GM21367 (cell line): ENCODE data around the gene RASGRP3.

Experiments
- ATAC-seq: cut with Tn5 transposase; IDR thresholded peaks from one replicate; pipeline ENCODE4 v1.9.1; 2021; ENCODE audit not compliant: unreplicated experiment

Gene RASGRP3

DNA sequence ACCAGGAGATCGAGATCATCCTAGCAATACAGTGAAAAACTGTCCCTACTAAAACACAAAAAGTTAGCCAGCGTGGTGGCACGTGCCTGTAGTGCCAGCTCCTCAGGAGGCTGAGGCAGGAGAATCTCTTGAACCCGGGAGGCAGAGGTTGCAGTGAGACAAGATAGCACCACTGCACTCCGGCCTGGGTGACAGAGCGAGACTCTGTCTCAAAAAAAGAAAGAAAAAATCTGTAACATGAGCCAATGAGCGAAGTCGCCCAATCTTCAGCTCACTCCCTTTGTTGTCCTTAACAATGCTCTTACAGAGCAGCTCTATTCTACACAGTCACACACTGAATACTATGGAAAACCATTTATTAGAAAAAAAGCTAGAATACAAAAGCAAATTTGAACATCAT, 100.6 kb downstream of the RASGRP3 start:
- ATAC-seq, result no peak

DNA sequence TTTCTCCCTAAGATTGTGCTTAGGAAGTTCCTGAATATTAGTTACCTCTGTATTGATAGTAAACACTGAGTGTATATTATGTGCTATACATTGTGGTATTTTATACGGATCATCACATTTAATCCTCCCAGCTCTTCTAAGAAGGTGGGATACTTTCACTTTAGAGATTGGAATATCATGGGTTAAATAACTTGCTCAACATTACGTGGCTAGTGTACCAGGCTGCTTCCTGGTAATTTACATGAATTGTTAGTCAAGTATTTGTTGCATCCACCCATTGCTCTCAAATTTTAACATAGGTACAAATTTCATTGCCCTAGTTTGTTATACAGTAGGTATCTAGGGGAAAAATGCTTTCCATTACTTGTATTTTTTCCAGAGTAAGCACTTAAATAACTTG, 101.2 kb downstream of the RASGRP3 start:
- no peak for ATAC-seq

DNA sequence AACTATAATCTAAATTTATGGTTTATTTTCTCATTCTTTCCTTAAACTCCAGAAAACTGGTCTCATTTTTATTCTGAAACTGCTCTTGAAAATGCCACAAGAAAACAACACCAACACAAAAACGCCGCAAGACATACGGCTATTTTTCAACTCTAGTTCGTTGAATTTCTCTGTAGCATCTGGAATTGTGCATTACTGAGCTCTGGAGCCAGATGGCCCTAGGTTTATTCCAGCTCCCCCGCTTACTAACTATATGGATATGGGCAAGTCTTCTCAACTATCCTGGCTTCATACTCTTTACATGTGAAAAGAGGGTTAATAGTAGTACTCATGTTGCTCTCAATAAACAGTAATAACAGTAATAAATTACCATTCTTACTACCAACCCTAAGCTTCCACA, 102.8 kb downstream of the RASGRP3 start:
- no peak for ATAC-seq

DNA sequence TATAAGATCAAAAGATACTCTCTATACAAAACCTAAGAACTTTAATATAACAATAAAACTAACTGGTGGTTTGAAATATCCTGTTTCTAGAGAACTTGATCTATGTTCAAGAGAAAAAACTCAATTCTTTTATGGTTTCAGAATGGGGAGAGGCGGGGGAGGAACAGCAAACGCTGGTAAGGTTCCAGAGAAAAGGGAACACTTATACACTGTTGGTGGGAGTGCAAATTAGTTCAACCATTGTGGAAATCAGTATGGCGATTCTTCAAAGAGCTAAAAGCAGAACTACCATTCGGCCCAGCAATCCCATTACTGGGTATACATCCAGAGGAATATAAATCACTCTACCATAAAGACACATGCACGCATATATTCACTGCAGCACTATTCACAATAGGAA, 105.4 kb downstream of the RASGRP3 start:
- no peak for ATAC-seq

DNA sequence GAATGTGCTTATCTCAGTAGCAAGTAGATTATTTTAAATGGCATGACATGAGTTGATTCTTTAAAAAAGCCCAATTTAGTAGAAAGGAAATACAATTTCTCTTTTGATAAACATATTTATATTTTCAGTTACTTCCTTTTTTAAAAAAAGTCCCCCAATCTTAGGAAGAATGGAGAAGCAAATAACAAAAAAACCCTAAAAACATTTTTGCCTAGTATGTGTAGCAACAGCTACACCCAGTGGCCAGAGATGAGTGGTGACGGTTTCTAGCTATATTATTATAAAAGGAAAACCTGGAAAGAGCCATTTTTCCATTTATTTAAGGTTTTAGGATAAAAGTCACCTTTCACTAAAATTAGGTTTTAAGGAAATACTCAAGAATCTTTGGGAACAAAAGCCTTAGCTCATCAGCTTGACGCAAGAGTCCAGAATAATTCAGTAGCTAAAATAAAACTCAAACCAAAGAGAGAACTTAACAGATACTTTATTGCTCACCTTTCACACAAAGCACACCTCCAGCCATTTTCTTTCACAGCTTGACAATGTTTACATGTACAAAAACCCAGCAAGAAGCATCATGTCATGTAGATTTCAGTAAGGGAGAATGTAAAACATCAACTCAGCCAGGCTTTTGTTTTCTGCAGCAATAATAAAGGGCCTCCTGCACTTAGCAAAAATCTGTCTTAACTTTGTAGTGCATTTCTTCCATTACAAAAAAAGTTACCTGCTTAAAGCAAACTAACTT, 106.9 kb downstream of the RASGRP3 start:
- ATAC-seq, result no peak

DNA sequence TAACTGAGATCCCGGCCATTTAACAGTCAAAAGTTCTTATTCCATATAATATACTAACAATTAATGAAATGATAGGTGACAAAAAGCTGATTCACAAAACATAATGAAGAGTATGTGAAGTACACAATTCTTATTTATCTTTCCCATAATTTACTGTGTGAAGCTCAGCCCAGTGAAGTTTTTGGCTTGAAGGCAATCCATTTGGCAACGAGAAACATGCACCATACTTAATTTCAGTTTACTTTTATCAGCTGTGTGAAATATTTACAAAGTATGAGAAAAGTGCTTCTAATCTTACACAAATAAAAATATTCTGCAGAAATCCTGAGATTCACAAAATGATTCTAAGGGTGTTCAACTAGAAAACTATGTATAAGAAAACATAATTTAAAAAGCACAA, 110.3 kb downstream of the RASGRP3 start:
- no peak for ATAC-seq

DNA sequence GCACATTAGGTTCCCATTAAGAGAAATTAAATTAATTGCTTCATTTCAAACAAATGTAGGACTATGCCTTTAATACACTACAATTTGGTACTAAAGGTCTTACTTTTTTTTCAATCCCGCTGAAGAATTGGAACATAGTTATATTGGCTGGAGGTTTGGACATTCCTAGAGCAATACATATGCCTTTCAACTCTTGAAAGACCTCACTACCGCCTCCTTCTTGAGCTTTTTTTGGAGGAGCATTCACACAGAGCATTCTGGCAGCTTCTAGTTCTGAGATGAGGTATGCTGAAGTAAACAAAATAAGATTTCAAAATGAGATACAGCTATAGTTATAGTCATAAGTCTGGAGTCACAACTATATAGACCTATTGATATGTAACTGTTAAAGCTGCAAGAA, 111.8 kb downstream of the RASGRP3 start:
- no peak for ATAC-seq

DNA sequence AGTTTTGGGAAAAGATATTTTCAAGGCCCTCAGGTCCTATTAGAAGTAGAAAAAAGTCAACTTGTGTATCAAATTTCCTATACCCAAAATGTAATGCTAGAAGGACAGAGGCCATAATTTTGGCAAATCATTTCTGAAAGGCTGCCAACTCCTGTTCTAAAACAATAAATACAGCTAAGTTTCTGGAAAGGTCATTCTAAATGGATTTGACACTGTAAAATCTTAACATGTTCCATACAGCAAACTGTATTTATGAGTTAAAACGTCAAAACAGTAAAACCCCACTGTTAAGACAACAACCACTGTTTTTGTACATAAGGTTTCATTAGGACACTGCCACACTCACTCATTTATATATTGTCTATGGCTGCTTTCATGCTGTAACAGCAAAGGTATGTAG, 113.0 kb downstream of the RASGRP3 start:
- ATAC-seq, result no peak

DNA sequence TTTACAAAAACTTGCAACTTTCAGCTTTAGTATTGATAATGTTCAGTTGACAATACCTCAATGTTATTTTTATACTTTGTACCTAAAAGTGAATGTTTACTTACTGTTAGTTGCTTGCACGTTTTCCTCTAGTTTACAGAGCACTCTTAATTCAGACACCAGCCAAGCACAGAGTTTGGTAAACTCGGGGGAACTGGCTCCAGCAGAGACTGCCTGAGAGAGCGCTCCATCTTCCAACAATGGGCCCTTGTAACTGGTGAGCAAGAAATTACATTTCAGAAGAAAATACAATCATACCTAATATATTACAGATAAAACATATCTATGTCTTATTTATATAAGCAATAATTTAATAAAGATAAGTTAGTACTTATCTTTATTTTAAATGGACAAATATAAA, 118.9 kb downstream of the RASGRP3 start:
- no peak for ATAC-seq

DNA sequence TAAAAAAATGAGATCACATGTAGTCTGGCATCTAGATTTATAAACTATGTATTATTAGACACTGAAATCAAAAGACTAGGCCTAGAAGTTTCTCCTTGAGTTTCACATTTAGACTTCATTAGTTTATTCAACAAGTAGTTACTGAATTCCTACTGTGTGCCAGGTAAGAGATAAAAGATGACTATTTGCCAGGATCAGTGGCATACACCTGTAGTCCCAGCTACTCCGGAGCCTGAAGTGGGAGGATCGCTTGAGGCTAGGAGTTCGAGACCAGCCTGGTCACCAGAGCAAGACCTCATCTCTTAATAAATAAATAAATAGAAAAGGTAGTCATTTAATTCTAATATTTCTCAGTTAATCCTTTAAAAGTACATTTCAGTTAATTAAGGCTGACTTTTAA, 120.6 kb downstream of the RASGRP3 start:
- no peak for ATAC-seq

DNA sequence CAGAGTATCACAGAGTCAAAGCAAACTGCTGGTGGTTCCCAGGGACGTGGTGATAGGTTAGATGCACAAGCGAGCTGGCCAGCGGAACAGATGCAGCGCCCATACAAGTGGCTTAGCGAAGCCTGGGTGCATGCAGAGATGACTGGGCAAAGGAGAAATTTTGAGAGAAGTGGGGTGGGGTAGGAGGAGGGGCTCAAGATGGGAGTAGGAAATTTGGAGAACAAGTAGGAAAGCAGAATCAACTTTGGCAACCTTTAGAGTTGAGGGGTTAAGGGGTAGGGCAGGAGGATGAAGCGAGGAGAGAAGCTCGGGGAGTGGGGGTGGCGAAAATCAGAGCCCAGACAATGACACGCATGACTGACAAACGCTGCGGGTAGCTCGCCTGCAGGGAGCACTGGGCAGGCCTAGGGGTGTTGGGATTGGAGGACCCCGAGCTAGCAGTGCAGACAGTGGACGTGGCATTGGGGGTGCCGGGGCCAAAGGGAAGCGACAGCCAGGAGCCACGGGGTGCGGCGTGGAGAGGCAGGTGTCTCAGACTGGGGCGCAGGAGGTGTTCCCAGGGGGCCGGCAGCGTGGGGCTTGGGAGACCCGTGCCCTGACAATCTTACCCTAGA, 122.2 kb downstream of the RASGRP3 start:
- ATAC-seq, result peak; percentile 59

DNA sequence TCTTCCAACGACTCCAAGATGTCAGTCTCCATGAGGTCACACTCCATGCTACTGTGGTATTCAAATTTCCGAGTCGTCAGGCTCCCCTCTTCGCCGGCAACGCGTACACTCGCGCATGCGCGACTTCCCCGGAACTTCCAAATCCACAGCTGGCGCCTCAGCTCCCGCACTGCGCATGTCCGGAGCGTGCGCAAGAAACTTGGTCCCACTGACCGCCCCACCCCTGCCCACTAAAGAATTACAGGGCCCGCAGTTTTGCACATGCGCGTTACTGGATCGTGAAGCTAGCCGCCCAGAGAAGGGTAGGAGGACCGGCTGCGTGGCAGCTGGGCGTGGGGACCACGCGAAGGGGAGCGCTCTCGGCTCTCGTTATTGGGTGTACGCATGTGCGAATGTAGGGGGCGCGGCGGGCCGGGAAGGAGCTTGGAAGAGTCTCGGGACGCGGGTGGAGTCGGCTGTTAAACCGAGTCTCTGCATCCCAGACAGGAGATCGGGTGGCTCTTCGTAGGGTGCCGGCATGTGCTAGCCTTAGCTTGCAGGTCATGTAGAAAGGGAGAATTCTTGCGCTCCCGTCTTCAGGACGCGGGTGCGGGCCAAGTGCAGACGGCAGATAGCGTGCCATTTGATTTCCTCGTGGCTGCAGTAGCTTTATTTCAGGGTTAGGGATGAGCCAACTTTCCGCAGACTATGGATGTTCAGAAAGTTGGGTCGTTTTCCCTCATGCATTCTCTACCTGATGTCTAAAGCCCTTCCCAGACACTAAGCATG, 122.9 kb downstream of the RASGRP3 start, which contains the start of gene FAM98A:
FAM98A (minus strand) TSS at position 125 of the 768 bp plus-strand sequence; CDS start at position 47, 78 bp downstream.
- peak; percentile 90 for ATAC-seq

DNA sequence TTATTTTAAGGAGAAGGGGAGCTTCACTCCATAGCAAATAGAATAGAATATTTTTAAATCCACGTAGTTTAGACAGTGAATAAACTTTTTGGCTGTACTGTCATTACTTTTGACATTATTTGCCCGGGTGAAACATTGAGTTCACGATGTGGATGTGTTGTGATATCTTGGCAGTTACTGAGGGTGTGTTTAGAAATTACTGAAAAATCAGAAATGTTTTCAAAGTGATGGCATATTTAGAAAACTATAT, 123.4 kb downstream of the RASGRP3 start:
- ATAC-seq, result no peak

DNA sequence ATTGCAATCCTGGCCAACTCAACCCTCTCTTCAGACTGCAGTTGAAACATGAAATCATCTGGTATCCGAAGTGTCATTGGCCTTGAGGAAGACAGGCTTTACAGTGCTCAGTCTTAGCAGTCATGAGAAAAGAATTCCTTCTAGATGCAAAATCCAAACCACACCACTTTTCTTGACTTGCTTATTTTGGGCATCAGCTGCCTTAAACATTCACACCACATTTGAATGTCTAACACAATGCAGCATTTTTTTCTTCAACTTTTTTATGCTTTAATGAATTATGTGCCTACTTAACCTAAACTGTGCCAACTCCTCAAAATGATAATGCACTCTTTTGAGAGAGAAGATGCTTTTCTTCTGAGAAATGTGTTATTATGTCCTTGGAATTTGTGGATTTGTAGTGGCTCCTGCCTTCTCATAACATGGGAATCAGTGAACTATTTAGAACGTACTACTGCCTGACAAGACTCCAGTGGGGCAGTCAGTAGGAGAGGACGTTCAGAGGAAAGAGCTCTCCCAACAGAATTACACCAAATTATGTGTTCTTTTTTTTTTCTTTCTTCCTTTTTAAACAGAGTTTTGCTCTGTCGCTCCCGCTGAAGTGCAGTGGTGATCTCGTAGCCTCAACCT, 125.9 kb downstream of the RASGRP3 start:
- ATAC-seq, result no peak

DNA sequence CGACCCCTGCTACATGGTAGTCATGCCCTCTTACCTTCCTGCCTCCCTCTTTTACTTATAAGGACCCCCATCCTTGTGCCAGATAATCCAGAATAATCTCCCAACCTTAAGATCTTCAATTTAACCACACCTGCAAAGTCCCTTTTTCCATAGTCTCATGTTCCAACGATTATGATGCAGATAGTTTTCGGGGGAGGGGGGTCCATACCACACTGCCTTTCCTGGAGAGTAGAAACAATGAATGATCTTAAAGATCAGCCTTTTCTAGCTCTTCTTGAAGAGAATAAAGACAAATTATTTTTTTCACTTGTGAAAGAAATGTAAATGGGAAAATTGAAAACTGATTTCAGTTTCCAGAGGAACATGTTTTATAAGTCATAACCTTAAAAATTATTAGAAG, 127.0 kb downstream of the RASGRP3 start:
- ATAC-seq, result no peak

DNA sequence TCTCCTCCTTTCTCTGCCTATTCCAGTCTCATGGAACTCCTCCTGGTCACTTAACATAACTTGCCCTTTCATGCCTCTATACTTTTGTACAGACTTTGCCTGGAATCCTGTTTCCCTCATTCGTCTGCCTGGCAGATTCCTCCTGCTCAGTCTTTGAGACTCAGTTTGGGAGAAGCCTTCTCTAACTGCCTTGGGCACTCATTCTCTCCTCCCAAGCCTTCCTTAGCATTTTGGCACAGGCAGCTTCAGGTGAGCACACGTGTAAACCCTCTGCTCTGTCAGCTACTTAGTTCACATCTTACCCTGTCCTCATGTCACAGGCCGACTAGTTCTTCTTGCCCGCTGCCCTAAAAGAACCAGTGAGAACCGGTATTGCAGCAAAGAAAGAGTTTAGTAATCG, 128.6 kb downstream of the RASGRP3 start:
- ATAC-seq, result no peak

DNA sequence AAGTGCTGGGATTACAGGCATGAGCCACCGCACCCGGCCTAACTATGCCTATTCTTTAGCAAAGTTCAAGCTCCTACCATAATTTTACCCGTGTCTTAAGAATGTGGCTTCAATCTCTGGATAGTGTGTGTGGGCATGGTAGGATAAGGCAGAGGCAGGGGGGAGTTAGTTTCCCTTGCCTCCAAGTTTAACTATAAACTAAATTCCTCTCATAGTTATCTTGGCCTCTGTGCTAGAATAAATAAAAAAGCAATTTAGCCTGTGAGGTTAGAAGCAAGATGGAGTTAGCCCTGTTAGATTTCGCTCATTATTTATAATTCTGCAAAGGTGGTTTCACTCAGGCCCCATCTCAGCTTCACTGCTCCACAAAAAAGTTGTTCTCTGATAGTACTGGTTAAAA, 129.7 kb downstream of the RASGRP3 start:
- ATAC-seq, result no peak

DNA sequence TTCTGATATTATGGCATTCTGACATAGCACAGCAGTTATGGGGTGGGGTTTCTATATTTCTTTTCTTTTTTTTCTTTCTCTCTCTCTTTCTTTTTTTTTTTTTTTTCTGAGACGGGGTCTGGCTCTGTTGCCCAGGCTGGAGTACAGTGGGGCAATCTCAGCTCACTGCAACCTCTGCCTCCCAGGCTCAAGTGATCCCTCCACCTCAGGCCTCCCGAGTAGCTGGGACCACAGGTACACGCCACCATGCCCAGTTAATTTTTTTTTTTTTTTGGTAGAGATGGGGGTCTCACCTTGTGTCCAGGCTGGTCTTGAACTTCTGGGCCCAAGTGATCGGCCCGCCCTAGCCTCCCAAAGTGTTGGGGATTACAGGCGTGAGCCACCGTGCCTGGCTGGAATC, 130.2 kb downstream of the RASGRP3 start:
- ATAC-seq, result no peak

DNA sequence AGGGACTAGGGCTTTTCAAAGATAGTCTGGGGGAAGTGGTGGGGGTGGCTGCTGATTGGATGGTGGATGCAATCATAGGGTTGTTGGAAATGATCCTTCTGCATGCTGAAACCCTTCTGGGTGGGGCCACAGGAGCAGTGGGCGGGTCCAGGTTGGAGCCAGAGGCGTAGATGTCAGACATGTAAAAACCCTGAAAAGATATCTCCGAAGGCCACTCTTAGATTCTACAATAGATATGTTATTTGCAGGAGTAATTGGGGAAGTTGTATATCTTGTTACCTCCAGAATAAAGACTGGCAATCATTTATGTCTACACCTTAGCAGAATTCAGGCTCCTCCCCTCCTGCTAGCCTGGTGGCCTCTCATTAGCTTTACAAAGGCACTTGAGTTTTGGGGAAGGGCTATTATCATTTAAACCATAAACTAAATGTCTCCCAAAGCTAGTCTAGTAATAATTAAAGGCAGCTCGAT, 130.8 kb downstream of the RASGRP3 start:
- no peak for ATAC-seq

DNA sequence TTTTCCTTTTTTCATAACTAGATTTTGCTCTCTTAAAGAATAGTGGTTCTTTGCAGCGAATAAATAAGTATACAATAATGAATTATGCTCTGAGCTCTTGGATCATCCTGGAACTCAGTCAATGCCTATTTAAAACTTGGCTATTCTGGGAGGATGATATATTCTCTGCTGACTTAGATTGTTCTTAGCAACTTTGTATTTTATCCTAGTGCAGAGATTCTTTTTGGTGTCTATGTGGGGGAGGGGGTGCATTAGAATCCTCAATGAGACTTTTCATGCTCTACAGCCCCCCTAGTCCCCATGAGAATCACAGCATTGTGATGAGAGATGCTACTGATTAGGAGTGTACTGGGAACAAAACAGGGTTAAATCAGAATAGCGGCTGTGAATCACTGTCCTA, 131.5 kb downstream of the RASGRP3 start:
- ATAC-seq, result no peak

DNA sequence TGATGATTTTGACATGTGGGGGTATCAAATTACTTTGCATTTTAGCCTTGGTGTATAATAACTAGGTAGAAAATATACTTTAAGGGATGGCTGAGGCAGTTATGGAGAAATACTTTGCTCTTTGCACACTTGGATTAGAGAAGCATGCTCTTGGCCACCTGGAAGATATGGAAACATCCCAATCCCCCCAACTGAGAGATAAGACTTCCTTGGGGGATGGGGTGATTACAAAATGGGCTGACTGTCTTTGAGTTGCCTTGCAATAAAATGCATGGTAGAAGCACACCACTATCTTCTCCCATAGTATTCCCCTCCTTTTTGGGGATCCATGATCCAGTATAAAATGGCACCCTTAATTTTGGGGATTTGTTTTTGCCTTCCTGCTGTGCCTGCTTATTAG, 137.7 kb downstream of the RASGRP3 start:
- no peak for ATAC-seq
